Measurements from ENCODE around the gene MYO3A.

Gene MYO3A

DNA sequence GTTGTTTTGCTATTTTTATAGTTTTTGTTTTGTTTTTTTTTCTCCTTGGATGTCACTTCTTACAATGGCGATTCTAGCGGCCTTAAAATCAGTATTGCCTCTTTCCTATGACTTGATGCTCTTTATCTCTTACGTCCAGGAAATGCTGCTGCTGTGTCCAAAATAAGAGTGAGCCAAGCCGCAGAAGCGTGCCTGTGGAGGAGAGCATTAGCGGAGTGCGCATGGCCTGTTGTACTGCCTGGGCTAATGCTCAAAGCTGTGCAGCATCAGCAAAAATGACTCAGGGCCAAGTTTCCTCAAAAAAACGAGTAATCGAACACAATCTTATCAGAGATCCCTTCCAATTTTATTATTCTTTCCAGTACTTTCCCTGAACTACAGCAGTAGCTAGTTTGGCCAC, 264.1 kb downstream of the MYO3A start:
- Histone ChIP-seq H3K4me3 (ENCODE audit: low read depth, low read length) (no peak overlapping the region), H3K9me3 (ENCODE audit: control insufficient read depth, insufficient read depth, low read length) (no peaks in the 10 kb centered on the region), H3K36me3 (ENCODE audit: control insufficient read depth, insufficient read depth, low read length) (no peaks in the 10 kb centered on the region), H3K27me3 (ENCODE audit: control insufficient read depth, insufficient read depth, low read length) (no peaks in the 10 kb centered on the region), H3K9ac (ENCODE audit: low read depth, low read length) (no peak overlapping the region), H3K4me1 (ENCODE audit: control insufficient read depth, insufficient read depth, low read length) (peaks cover 4% of the 10 kb centered on the region)

- Histone ChIP-seq H3K4me3 (ENCODE audit: low read depth, low read length) (no peak overlapping the region), H3K4me1 (ENCODE audit: control insufficient read depth, insufficient read depth, low read length) (peaks cover 4% of the 10 kb centered on the region), H3K27me3 (ENCODE audit: control insufficient read depth, insufficient read depth, low read length) (no peaks in the 10 kb centered on the region)
Observed at GRCh38 chr10:26199841-26200240, 265.8 kb downstream of the MYO3A start.

GRCh38 chr10:26205223-26205622, 271.2 kb downstream of the MYO3A start:
- Histone ChIP-seq H3K9me3 (ENCODE audit: control insufficient read depth, insufficient read depth, low read length) (no peaks in the 10 kb centered on the region), H3K9ac (ENCODE audit: low read depth, low read length) (no peak overlapping the region), H3K27me3 (ENCODE audit: control insufficient read depth, insufficient read depth, low read length) (peaks cover 17% of the 10 kb centered on the region), H3K4me3 (ENCODE audit: low read depth, low read length) (no peak overlapping the region), H3K4me1 (ENCODE audit: control insufficient read depth, insufficient read depth, low read length) (no peaks in the 10 kb centered on the region), H3K36me3 (ENCODE audit: control insufficient read depth, insufficient read depth, low read length) (no peaks in the 10 kb centered on the region)

More at GRCh38 chr10:26199841-26200240, 265.8 kb downstream of the MYO3A start:
- no peak overlapping the region for H3K9ac ChIP-seq (ENCODE audit: low read depth, low read length)
- no peaks in the 10 kb centered on the region for H3K9me3 ChIP-seq (ENCODE audit: control insufficient read depth, insufficient read depth, low read length)
- H3K36me3 ChIP-seq (ENCODE audit: control insufficient read depth, insufficient read depth, low read length) = no peaks in the 10 kb centered on the region

DNA sequence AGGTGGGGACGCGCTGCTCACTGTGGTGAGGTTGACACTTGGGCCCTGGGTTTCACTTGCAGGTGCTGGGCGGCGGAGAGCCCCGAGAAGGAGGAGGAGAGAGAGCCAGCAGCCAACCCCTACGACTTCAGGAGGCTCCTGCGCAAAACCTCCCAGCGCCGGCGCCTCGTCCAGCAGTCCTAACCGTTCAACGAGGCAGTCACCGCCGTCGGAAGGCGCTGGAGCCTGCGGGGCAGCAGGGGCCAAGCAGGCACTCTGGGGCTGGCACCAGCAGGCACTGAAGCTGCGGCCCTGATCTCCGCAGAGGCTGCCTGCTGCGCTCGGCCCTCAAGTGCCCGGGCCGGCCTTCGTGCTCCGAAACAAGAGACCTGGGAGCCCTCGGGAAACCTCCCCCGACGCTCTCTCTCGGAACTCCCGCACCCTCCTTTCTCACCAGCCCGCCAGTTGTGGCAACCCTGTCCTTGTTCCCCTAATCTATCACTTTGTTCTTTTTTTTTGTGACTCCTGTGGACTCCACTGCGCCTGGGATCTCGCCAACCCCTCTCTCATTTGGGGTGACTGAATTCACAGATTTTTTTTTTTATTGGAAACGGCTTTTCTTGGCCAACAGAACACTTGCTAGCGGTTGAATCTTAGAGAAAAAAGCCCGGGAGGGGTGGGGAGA, 277.9 kb downstream of the MYO3A start:
- peak overlapping the region; percentile 23 for H3K4me3 ChIP-seq (ENCODE audit: low read depth, low read length)
- no peak overlapping the region for H3K9ac ChIP-seq (ENCODE audit: low read depth, low read length)
- H3K9me3 ChIP-seq (ENCODE audit: control insufficient read depth, insufficient read depth, low read length) = no peaks in the 10 kb centered on the region
- peaks cover 74% of the 10 kb centered on the region for H3K27me3 ChIP-seq (ENCODE audit: control insufficient read depth, insufficient read depth, low read length)
- peaks cover 15% of the 10 kb centered on the region for H3K4me1 ChIP-seq (ENCODE audit: control insufficient read depth, insufficient read depth, low read length)
- no peaks in the 10 kb centered on the region for H3K36me3 ChIP-seq (ENCODE audit: control insufficient read depth, insufficient read depth, low read length)

DNA sequence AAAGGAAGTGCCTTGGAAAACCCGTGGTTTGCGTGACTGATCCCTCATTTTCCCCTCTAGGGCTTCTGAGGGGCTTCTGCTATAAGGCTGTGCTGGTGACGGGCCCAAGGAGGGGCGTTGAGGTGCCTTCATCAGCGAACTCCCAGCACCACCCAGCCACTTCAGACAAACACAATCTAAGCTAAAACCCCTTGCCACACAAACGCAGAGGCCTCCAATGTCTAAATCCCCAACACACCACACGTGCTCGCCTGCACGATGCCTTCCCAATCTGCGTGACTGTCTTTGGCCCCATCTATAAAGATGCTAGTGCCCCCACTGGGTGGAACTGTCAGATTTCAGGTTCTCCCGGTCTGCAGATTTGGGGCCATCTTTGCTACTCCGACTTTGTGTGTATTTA, 278.5 kb downstream of the MYO3A start:
- H3K27me3 ChIP-seq (ENCODE audit: control insufficient read depth, insufficient read depth, low read length) = peaks cover 80% of the 10 kb centered on the region

DNA sequence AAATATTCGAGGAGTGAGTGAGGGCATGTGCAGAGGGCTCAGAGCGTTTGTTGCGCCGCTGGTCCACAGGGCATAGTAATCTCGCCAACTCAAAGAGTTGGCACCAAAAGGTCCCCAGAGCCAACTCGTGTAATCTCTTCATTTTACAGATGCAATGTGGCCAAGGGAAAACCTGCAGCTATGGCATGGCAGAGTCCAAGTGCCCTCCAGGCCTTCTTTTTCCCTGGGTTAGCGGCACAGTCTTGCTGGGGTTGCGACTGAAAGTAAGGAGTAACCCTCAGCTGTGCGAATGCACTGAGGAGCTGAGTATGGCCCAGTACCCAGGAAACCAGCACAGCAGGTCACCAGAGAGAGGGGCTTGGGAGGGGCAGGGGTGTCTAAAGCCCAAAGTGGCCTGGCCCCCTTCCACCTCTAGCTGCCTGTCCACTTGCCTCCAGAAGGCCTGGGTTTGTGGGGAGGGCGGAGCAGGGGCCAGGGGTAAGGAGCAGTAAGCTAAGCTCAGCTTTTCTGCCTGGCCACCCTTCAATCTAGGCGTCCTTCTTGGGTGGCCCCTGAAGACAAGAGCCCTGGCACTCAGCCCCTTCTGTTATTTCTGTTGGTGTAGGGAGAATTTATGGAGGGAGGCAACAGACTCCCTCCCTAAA, 279.2 kb downstream of the MYO3A start:
- H3K27me3 ChIP-seq (ENCODE audit: control insufficient read depth, insufficient read depth, low read length) = peaks cover 85% of the 10 kb centered on the region

More for the DNA sequence above, 278.5 kb downstream of the MYO3A start:
- H3K36me3 ChIP-seq (ENCODE audit: control insufficient read depth, insufficient read depth, low read length) = no peaks in the 10 kb centered on the region
- H3K4me1 ChIP-seq (ENCODE audit: control insufficient read depth, insufficient read depth, low read length) = peaks cover 15% of the 10 kb centered on the region
- H3K9ac ChIP-seq (ENCODE audit: low read depth, low read length) = no peak overlapping the region
- no peaks in the 10 kb centered on the region for H3K9me3 ChIP-seq (ENCODE audit: control insufficient read depth, insufficient read depth, low read length)
- H3K4me3 ChIP-seq (ENCODE audit: low read depth, low read length) = peak overlapping the region; percentile 23

DNA sequence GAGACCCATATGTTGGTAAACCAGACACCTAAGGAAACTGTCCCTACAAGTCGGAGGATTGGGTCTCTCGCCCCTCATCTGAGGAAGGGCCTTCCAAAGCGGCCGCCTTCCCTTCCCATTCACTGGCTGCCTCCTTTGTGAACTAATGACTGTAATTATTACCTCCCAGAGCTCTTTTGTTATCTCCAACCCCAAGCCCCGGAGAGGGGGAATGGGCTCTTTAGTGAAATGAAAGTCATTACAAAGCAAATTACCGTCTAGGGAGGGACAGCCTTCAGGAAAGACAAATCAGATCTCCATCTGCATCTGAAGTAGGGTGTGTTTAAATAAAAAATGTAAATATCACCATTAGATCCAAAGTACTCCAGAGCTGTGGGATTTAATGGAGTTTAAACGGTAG, 280.0 kb downstream of the MYO3A start:
- no peak overlapping the region for H3K9ac ChIP-seq (ENCODE audit: low read depth, low read length)
- no peaks in the 10 kb centered on the region for H3K36me3 ChIP-seq (ENCODE audit: control insufficient read depth, insufficient read depth, low read length)
- peaks cover 17% of the 10 kb centered on the region for H3K4me1 ChIP-seq (ENCODE audit: control insufficient read depth, insufficient read depth, low read length)
- peaks cover 89% of the 10 kb centered on the region for H3K27me3 ChIP-seq (ENCODE audit: control insufficient read depth, insufficient read depth, low read length)
- peak overlapping the region; percentile 44 for H3K4me3 ChIP-seq (ENCODE audit: low read depth, low read length)
- no peaks in the 10 kb centered on the region for H3K9me3 ChIP-seq (ENCODE audit: control insufficient read depth, insufficient read depth, low read length)

More for the DNA sequence above, 279.2 kb downstream of the MYO3A start:
- H3K9me3 ChIP-seq (ENCODE audit: control insufficient read depth, insufficient read depth, low read length) = no peaks in the 10 kb centered on the region
- no peaks in the 10 kb centered on the region for H3K36me3 ChIP-seq (ENCODE audit: control insufficient read depth, insufficient read depth, low read length)
- no peak overlapping the region for H3K9ac ChIP-seq (ENCODE audit: low read depth, low read length)
- peak overlapping the region; percentile 35 for H3K4me3 ChIP-seq (ENCODE audit: low read depth, low read length)
- H3K4me1 ChIP-seq (ENCODE audit: control insufficient read depth, insufficient read depth, low read length) = peaks cover 15% of the 10 kb centered on the region

GRCh38 chr10:26214551-26215395, 280.7 kb downstream of the MYO3A start:
- no peaks in the 10 kb centered on the region for H3K9me3 ChIP-seq (ENCODE audit: control insufficient read depth, insufficient read depth, low read length)
- peaks cover 89% of the 10 kb centered on the region for H3K27me3 ChIP-seq (ENCODE audit: control insufficient read depth, insufficient read depth, low read length)
- H3K4me1 ChIP-seq (ENCODE audit: control insufficient read depth, insufficient read depth, low read length) = peaks cover 20% of the 10 kb centered on the region
- peak overlapping the region; percentile 44 for H3K4me3 ChIP-seq (ENCODE audit: low read depth, low read length)
- H3K9ac ChIP-seq (ENCODE audit: low read depth, low read length) = no peak overlapping the region
- H3K36me3 ChIP-seq (ENCODE audit: control insufficient read depth, insufficient read depth, low read length) = no peaks in the 10 kb centered on the region

DNA sequence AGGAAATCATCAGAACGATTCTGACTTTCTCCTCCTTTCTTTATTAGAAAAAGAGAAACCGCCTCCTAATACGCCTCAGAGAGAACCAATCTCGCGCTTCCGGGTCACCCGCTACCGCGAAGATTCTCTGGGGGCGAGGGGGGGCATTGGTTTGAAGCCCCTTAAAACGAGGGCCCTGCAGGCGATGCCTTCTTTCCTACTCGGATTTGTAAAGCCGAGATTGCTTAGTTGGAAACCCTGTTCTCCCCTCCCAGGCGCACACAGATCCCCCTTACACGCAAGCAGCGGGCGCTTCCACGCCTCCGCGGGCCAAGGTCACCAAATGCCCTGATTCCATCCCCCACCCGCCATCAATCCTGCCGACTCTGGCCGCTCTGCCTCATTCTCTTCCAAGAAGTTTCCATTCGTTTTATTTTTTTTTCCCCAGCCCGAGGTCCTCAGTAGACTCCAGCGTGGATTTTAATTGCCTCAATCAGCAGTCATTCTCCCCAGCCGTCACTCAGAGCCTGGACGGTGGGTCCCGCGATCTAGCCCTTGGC, 281.4 kb downstream of the MYO3A start:
- H3K27me3 ChIP-seq (ENCODE audit: control insufficient read depth, insufficient read depth, low read length) = peaks cover 90% of the 10 kb centered on the region
- H3K4me1 ChIP-seq (ENCODE audit: control insufficient read depth, insufficient read depth, low read length) = peaks cover 20% of the 10 kb centered on the region
- H3K9me3 ChIP-seq (ENCODE audit: control insufficient read depth, insufficient read depth, low read length) = no peaks in the 10 kb centered on the region
- H3K36me3 ChIP-seq (ENCODE audit: control insufficient read depth, insufficient read depth, low read length) = no peaks in the 10 kb centered on the region
- H3K4me3 ChIP-seq (ENCODE audit: low read depth, low read length) = peak overlapping the region; percentile 44
- H3K9ac ChIP-seq (ENCODE audit: low read depth, low read length) = no peak overlapping the region

DNA sequence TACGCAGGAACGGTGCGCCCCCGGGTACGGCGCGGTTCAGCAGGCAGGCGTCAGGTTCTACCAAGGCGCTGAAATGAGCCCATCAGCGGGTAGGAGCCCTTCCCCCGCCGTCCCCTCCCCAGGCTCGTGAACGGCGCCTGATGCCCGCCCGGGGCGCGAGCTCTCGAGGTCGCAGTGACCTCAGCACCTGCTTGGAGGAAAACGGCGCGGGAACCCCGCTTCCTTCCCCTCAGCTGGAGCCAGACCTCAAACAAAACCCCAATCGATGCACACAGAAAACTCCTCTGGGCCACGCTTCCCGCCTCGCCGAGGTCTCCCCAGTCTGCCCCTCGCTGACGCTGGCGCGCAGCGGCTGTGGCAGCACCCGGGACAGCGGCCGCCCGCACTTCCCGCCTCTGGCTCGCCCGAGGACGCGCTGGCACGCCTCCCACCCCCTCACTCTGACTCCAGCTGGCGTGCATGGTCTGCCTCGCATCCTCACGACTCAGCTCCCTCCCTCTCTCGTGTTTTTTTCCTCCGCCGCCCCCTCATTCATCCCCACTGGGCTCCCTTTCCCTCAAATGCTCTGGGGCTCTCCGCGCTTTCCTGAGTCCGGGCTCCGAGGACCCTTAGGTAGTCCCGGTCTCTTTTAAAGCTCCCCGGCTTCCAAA, 282.0 kb downstream of the MYO3A start:
- H3K36me3 ChIP-seq (ENCODE audit: control insufficient read depth, insufficient read depth, low read length) = no peaks in the 10 kb centered on the region
- H3K9ac ChIP-seq (ENCODE audit: low read depth, low read length) = no peak overlapping the region
- H3K4me3 ChIP-seq (ENCODE audit: low read depth, low read length) = peak overlapping the region; percentile 44
- H3K9me3 ChIP-seq (ENCODE audit: control insufficient read depth, insufficient read depth, low read length) = no peaks in the 10 kb centered on the region
- peaks cover 20% of the 10 kb centered on the region for H3K4me1 ChIP-seq (ENCODE audit: control insufficient read depth, insufficient read depth, low read length)
- peaks cover 90% of the 10 kb centered on the region for H3K27me3 ChIP-seq (ENCODE audit: control insufficient read depth, insufficient read depth, low read length)
